DND-41 (cell line): ENCODE data around the gene POR.

ENCODE experiments used
- CTCF ChIP-seq: IDR thresholded peaks from 2 replicates; pipeline ENCODE4 v1.5.1; 2012; ENCODE audit warnings: borderline replicate concordance, low read length, moderate library complexity, mild to moderate bottlenecking; ENCODE audit not compliant: poor library complexity, severe bottlenecking; ENCODE audit errors: extremely low read depth
- EZH2 ChIP-seq: IDR thresholded peaks from 3 replicates; pipeline ENCODE4 v1.6.1; 2012; ENCODE audit warnings: borderline replicate concordance, low read depth, mild to moderate bottlenecking, moderate library complexity, low read length, inconsistent platforms; ENCODE audit not compliant: severe bottlenecking

DNA sequence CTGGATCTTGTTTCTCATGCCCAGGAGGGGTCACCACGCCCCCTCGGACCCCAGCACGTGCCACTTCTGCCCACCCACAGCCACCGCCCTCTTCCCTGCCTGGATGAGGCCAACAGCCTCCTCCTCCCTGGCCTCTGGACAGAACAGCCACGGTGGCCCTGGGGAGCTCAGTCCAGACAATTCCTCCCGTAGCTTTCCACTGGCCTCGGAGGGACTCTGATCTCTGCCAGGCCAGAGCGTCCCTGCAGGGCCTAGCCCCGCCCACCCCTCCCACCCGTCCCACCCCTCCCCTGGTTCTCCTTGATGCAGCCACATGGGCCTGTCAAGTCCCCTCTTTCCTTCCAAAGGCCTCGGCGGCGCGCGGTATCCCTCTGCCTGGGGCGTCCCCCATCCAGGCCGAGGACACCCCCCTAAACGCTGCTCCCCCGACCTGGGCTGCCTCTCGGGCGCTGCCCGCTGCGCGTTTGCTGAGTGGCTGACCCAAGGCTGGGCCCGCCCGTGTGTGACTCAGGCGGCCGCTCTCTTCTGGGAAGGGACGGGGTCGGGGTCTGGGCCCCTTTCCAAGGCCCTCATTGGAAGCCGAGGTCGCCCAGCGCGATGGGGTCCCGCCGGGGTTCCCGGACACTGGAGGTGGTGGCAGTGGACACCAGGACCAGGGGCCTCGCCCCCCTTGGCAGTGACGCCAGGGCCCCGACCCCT lies 78.9 kb downstream of the POR start:
- TF ChIP-seq CTCF (no peak), EZH2 (no peak)
